HEK293T (cell line): ENCODE data around the gene DUSP12.

Experiments
- BHLHE40 ChIP-seq: fragments of 450-650 bp; IDR thresholded peaks from 2 replicates; pipeline ENCODE4 v1.6.1; 2016; ENCODE audit warnings: mild to moderate bottlenecking, moderate library complexity, borderline replicate concordance
- FOXM1 ChIP-seq: fragments of 450-650 bp; IDR thresholded peaks from 2 replicates; pipeline ENCODE4 v1.6.1; 2017; ENCODE audit warnings: mild to moderate bottlenecking, borderline replicate concordance
- HDGF ChIP-seq: fragments of 450-650 bp; IDR thresholded peaks from 2 replicates; pipeline ENCODE4 v1.6.1; 2017; ENCODE audit warnings: antibody characterized with exemption, borderline replicate concordance
- LEF1 ChIP-seq: fragments of 450-650 bp; IDR thresholded peaks from 2 replicates; pipeline ENCODE4 v1.6.1; 2017; ENCODE audit warnings: mild to moderate bottlenecking, borderline replicate concordance
- NFRKB ChIP-seq: fragments of 450-650 bp; IDR thresholded peaks from 2 replicates; pipeline ENCODE4 v1.6.1; 2016; ENCODE audit warnings: mild to moderate bottlenecking, moderate library complexity
- SP1 ChIP-seq: fragments of 450-650 bp; IDR thresholded peaks from 2 replicates; pipeline ENCODE4 v1.6.1; 2017
- TARDBP ChIP-seq: fragments of 450-650 bp; IDR thresholded peaks from 2 replicates; pipeline ENCODE4 v1.6.1; 2016
- ZNF384 ChIP-seq: fragments of 450-650 bp; IDR thresholded peaks from 2 replicates; pipeline ENCODE4 v1.6.1; 2016

DNA sequence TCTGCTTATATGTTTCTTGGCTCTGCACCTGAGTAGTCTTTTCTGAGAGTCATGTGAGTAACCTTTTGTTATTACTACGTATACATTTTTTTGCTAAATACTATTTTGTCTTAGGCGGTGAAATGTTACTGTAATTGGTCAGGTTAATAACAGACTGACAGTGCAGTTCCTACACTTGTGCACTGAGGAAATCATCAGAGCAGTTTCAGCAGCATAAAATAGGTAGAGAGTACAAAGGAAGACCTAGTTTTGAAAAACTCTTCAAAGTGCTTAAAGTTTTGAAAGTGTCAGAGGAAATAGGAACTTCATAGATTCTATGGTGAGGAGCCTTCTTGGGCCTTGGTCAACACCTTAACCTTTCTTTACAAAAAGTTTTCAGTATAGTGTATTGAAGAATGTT is 27.7 kb downstream of the DUSP12 start:
- TF ChIP-seq BHLHE40 (no peak), FOXM1 (no peak), ZNF384 (no peak), SP1 (no peak), NFRKB (no peak), TARDBP (no peak), LEF1 (no peak), HDGF (no peak)
